ENCODE data around the gene MAZ. TPM values are rescaled to one million over a fixed set of nuclear protein-coding genes. Genes with fewer than 3 reads are reported as not detected.

MAZ gene
- total and polyA plus RNA-seq, 2 of the 13 experiments (the other 11 are each of a cell fraction or from before 2014, with no cell fraction given), result 203 to 277 TPM

DNA sequence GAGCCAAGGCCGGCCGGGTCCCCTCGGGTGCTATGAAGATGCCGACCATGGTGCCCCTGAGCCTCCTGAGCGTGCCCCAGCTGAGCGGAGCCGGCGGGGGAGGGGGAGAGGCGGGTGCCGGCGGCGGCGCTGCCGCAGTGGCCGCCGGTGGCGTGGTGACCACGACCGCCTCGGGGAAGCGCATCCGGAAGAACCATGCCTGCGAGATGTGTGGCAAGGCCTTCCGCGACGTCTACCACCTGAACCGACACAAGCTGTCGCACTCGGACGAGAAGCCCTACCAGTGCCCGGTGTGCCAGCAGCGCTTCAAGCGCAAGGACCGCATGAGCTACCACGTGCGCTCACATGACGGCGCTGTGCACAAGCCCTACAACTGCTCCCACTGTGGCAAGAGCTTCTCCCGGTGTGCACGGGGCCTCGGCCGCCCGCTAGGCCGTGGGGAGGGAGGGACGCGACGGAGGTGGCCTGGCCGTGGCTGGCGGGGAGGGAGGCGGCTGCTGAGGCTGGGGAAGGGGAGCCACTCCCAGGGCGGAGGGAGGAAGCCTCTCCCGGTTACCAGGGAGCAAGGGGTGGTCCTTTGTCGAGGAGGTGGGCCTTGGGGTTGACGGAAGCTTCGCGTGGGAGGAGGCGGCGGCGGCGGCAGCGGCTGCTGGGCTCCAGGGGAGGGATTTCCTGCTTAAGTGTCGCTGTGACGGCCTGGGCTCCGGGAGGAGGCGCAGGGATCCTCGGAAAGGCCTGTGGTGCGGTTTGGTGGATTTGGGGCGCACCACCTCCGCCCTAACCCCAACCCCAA is 1.3 kb downstream of the MAZ start (continued):
- TF ChIP-seq, protein P1, sequence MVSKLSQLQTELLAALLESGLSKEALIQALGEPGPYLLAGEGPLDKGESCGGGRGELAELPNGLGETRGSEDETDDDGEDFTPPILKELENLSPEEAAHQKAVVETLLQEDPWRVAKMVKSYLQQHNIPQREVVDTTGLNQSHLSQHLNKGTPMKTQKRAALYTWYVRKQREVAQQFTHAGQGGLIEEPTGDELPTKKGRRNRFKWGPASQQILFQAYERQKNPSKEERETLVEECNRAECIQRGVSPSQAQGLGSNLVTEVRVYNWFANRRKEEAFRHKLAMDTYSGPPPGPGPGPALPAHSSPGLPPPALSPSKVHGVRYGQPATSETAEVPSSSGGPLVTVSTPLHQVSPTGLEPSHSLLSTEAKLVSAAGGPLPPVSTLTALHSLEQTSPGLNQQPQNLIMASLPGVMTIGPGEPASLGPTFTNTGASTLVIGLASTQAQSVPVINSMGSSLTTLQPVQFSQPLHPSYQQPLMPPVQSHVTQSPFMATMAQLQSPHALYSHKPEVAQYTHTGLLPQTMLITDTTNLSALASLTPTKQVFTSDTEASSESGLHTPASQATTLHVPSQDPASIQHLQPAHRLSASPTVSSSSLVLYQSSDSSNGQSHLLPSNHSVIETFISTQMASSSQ (IDR thresholded peaks at IDR 0.05; ENCODE audit: low read depth), result no peak
- TF ChIP-seq, protein P1 (CRISPR knock-in tag; IDR thresholded peaks at IDR 0.05; ENCODE audit: borderline replicate concordance), result peak; percentile 90
- TF ChIP-seq TP53 (CRISPR knock-in tag; conservative IDR thresholded peaks at IDR 0.05) (0 out of 2 replicates have a peak, but pooled peaks have one; percentile 86), FOXA1 (IDR thresholded peaks at IDR 0.05) (no peak), FOXA1 (CRISPR knock-in tag; IDR thresholded peaks at IDR 0.05) (no peak; the same call in 1 of the 2 replicates), CENPX (CRISPR knock-in tag; IDR thresholded peaks at IDR 0.05) (no peak), ZNF136 (CRISPR knock-in tag; IDR thresholded peaks at IDR 0.05; ENCODE audit: low read depth) (peak; percentile 98), ZBTB7A (CRISPR knock-in tag; IDR thresholded peaks at IDR 0.05) (peak; percentile 98), CEBPG (CRISPR knock-in tag; IDR thresholded peaks at IDR 0.05) (0 out of 2 replicates have a peak, but pooled peaks have one; percentile 35), ZC3H13 (CRISPR knock-in tag; IDR thresholded peaks at IDR 0.05) (peak; percentile 100), ZNF282 (IDR thresholded peaks at IDR 0.05; ENCODE audit: partially characterized antibody) (no peak), SMYD3 (CRISPR knock-in tag; IDR thresholded peaks at IDR 0.05) (peak; percentile 91; the same call in 1 of the 2 replicates), ZNF563 (CRISPR knock-in tag; IDR thresholded peaks at IDR 0.05) (peak; percentile 99), ZFP62 (CRISPR knock-in tag; IDR thresholded peaks at IDR 0.05) (no peak)
- TF ChIP-seq, protein P2, sequence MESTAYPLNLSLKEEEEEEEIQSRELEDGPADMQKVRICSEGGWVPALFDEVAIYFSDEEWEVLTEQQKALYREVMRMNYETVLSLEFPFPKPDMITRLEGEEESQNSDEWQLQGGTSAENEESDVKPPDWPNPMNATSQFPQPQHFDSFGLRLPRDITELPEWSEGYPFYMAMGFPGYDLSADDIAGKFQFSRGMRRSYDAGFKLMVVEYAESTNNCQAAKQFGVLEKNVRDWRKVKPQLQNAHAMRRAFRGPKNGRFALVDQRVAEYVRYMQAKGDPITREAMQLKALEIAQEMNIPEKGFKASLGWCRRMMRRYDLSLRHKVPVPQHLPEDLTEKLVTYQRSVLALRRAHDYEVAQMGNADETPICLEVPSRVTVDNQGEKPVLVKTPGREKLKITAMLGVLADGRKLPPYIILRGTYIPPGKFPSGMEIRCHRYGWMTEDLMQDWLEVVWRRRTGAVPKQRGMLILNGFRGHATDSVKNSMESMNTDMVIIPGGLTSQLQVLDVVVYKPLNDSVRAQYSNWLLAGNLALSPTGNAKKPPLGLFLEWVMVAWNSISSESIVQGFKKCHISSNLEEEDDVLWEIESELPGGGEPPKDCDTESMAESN (CRISPR knock-in tag; conservative IDR thresholded peaks at IDR 0.05), result peak; percentile 99
- TF ChIP-seq, protein P3, sequence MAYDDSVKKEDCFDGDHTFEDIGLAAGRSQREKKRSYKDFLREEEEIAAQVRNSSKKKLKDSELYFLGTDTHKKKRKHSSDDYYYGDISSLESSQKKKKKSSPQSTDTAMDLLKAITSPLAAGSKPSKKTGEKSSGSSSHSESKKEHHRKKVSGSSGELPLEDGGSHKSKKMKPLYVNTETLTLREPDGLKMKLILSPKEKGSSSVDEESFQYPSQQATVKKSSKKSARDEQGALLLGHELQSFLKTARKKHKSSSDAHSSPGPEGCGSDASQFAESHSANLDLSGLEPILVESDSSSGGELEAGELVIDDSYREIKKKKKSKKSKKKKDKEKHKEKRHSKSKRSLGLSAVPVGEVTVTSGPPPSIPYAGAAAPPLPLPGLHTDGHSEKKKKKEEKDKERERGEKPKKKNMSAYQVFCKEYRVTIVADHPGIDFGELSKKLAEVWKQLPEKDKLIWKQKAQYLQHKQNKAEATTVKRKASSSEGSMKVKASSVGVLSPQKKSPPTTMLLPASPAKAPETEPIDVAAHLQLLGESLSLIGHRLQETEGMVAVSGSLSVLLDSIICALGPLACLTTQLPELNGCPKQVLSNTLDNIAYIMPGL (CRISPR knock-in tag; IDR thresholded peaks at IDR 0.05; ENCODE audit: borderline replicate concordance in 1 of 2, low read depth in 1 of 2), result peak; percentile 98
- TF ChIP-seq, protein P4, sequence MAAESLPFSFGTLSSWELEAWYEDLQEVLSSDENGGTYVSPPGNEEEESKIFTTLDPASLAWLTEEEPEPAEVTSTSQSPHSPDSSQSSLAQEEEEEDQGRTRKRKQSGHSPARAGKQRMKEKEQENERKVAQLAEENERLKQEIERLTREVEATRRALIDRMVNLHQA (CRISPR knock-in tag; IDR thresholded peaks at IDR 0.05), result no peak
- TF ChIP-seq, protein P5, sequence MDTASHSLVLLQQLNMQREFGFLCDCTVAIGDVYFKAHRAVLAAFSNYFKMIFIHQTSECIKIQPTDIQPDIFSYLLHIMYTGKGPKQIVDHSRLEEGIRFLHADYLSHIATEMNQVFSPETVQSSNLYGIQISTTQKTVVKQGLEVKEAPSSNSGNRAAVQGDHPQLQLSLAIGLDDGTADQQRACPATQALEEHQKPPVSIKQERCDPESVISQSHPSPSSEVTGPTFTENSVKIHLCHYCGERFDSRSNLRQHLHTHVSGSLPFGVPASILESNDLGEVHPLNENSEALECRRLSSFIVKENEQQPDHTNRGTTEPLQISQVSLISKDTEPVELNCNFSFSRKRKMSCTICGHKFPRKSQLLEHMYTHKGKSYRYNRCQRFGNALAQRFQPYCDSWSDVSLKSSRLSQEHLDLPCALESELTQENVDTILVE (CRISPR knock-in tag; IDR thresholded peaks at IDR 0.05), result peak; percentile 96

All from HepG2 (cell line).